RWPE1 (cell line): ENCODE measurements around the gene DNM3.

Source experiments
- CTCF ChIA-PET: fragments of 350-600 bp; sonication (Branson Sonifier 250); formaldehyde crosslinking; extraction: SDS; loops from one replicate; lab custom pipeline; 2021; lab: Yijun Ruan, JAX
- POLR2A ChIA-PET: fragments of 400-600 bp; formaldehyde crosslinking; extraction: SDS; loops from one replicate; lab custom pipeline; 2020; ENCODE audit warnings: antibody characterized with exemption; ENCODE audit not compliant: low non-redundant PET; lab: Yijun Ruan, JAX
- DNase-seq: peaks from one replicate; pipeline ENCODE4 v3.0.0; 2012; ENCODE audit warnings: low spot score
- H3K27ac ChIP-seq: fragments of 450-650 bp; 2 replicates; pipeline ENCODE4 v1.5.1; 2017
- TF ChIP-seq, protein P1 (sequence below): fragments of 450-650 bp; conservative IDR thresholded peaks from 2 replicates; pipeline ENCODE4 v1.5.1; 2017; ENCODE audit warnings: low read depth, mild to moderate bottlenecking

Gene DNM3

DNA sequence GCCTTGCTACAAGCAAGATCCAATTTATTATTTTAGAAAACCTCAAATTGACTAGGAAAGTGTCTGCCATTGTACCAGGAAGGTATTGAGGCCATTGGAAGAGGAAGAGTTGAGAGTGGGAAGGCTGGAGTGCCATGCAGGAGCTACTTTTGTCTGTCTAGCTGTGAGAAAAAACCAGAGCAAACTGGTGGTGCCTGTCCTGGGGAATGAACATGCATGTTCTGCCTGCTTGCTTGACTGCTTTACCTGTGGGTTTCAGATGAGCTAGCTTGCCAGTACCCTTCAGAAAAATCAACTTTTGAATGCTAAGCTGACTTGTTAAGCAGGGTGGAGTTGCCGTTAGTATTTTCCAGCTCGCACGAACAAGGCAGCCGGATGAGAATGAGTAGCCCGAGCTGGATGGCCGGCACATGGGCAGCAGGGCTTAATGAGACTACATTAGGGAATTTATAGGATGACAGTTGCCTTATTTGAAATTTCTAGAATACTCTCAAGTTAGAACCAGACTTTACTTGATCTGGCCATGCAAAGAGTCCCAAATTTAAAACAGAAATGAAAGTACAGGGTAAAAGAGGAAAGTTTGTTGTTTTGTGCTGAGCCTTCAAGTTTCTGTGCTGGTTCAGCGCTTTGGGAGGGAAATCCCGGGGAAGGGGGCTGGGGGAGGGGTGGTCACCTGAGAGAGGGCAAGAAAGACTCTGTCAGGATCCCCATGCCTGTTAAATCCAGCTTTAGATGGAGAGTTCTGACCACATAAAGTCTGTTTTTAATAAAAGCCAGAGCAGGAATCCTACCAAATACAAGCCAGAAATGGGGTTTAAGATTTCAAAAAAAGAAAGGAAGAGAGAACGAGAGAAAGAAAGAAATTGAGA, 549.6 kb downstream of the DNM3 start:
- ChIA-PET CTCF (interaction anchor here (0.6 to 0.7 kb wide), 2 partner anchors 174 to 613 kb away, joined by 4 to 7 read pairs; no protein-coding TSS in a partner anchor), POLR2A (no interaction called here)
- TF ChIP-seq, protein P1, sequence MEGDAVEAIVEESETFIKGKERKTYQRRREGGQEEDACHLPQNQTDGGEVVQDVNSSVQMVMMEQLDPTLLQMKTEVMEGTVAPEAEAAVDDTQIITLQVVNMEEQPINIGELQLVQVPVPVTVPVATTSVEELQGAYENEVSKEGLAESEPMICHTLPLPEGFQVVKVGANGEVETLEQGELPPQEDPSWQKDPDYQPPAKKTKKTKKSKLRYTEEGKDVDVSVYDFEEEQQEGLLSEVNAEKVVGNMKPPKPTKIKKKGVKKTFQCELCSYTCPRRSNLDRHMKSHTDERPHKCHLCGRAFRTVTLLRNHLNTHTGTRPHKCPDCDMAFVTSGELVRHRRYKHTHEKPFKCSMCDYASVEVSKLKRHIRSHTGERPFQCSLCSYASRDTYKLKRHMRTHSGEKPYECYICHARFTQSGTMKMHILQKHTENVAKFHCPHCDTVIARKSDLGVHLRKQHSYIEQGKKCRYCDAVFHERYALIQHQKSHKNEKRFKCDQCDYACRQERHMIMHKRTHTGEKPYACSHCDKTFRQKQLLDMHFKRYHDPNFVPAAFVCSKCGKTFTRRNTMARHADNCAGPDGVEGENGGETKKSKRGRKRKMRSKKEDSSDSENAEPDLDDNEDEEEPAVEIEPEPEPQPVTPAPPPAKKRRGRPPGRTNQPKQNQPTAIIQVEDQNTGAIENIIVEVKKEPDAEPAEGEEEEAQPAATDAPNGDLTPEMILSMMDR, result no peak
- no peak overlapping the region for H3K27ac ChIP-seq
- no peak for DNase-seq

DNA sequence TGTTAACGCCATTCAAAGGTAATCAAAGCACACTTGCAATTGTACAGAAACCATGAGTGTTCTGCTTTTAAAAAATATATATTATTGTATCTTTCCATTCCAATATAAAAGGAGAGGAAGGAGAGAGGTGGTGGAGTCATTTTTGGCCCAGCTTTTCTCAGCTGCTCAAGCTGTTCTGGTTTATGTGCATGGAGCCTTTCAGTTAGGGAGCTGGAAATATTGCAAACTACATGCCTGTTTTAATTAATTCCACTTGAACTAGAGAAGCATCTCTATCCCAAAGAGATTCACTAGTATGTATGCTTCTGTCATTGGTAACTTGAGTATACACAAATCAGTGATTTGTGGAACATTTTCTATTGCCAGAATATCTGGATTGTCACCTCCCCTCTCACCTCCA, 550.7 kb downstream of the DNM3 start:
- ChIA-PET CTCF (no interaction called here), POLR2A (no interaction called here)
- TF ChIP-seq, protein P1, result no peak
- DNase-seq, result no peak
- no peak overlapping the region for H3K27ac ChIP-seq

DNA sequence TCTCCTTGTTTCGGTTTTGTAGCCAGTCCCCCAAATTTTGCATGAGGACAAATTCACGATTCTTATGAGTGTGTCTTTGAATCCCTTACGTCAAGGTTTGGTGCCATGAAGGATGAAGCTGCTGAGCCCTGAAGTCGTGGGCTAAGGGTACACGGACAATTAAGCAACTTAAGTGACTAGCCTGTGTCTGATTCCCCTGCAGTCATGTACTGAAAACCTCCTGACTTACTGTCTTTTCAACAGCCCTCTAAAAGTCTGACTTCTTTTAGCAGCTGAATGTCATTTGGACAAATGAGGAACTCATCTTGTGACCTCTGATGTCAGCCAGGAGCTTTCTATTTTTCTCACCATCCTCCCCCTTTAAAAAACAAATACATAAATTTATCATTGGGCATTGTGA, 552.1 kb downstream of the DNM3 start:
- H3K27ac ChIP-seq, result no peak overlapping the region
- CTCF ChIA-PET, result interaction anchor here (0.7 kb wide), 1 partner anchor 216 kb away, joined by 5 read pairs; no protein-coding TSS in a partner anchor
- POLR2A ChIA-PET, result no interaction called here
- no peak for DNase-seq
- TF ChIP-seq, protein P1, result no peak

DNA sequence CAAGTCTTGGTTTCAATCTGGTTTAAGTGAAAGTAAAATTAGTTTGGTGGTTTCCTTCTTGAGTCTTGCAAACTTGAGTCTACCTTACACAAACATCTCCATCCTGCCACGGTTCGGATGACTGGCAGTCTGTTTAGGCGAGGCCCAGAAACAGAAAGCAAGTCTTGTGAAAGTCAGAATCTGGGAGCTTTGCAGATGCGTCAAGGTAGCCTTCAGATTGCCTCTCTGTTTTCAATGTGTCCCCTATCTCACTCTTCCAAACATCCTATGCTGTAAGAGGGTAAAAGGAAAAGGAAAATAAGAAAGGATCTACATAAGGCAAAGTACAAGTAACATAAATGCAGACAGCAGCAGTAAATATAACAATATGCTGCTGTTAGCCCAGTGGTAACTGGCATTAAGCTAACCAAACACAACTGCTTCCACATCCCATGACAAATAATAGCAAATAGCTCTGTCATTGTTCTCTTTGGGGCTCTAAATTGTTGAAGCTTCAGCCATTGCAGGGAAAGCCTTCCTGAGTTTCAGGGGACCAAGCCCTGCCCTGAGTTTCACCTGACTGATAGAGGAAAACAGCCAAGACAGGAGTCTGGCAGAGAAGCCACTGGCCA, 552.9 kb downstream of the DNM3 start:
- TF ChIP-seq, protein P1, result no peak
- ChIA-PET CTCF (interaction anchor here (0.6 kb wide), 1 partner anchor 304 kb away, joined by 5 read pairs; no protein-coding TSS in a partner anchor), POLR2A (interaction anchor here (0.7 kb wide), 1 partner anchor 102 kb away, joined by 3 read pairs; no protein-coding TSS in a partner anchor)
- H3K27ac ChIP-seq, result no peak overlapping the region
- DNase-seq, result no peak

DNA sequence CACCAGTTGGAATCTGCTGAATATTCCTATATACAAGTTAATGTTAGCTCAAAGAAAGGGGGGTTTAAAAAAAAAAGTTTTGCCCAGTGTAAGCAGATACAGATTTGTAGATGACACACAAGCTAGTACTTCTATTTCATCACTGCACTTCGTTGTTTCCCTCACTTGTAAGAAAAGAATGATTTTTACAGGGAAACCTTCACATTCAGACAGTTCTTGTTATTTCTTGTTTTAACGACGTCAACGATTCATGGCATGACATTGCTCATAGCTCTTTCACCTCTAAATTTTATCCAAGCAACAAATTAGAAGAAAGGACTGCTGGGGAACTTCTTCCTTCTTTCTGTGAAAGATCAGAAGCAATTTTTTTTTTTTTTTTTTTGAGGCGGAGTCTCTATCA, 553.5 kb downstream of the DNM3 start:
- DNase-seq, result no peak
- POLR2A ChIA-PET, result interaction anchor here (0.7 kb wide), 1 partner anchor 101 kb away, joined by 3 read pairs; no protein-coding TSS in a partner anchor
- CTCF ChIA-PET, result interaction anchor here (0.6 kb wide), 1 partner anchor 304 kb away, joined by 5 read pairs; no protein-coding TSS in a partner anchor
- H3K27ac ChIP-seq, result no peak overlapping the region
- TF ChIP-seq, protein P1, result no peak

DNA sequence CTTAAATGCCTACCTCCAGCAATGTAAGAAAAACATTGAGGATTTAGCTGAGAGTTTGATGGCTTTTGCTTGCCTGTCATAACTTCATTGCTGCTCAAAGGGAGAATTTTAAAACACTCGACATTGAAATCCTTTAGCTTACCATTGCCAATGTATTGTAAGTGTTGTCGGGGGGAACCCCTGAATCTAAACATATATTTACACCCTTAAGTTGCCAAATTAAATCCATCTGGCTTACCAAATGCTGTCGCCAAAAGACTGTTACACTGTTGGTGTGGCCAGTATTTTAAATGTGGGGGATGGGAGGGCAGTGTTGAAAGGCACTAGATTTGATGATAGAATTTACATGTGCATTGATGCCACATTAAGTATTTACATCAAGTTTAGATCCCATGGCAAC, 554.3 kb downstream of the DNM3 start:
- POLR2A ChIA-PET, result no interaction called here
- no peak overlapping the region for H3K27ac ChIP-seq

More for the DNA sequence above, 554.3 kb downstream of the DNM3 start:
- CTCF ChIA-PET, result interaction anchor here (0.6 kb wide), 1 partner anchor 48 kb away, joined by 4 read pairs; no protein-coding TSS in a partner anchor
- TF ChIP-seq, protein P1, result no peak
- DNase-seq, result no peak
